ENCODE results near the gene PRICKLE4. TPM values are rescaled to one million over a fixed set of nuclear protein-coding genes. Genes with fewer than 3 reads are reported as not detected.

The PRICKLE4 gene
- total and polyA plus RNA-seq, 2 of the 8 experiments (the other 6 are each of a cell fraction or from before 2014, with no cell fraction given) = 0.32 to 1.4 TPM

DNA sequence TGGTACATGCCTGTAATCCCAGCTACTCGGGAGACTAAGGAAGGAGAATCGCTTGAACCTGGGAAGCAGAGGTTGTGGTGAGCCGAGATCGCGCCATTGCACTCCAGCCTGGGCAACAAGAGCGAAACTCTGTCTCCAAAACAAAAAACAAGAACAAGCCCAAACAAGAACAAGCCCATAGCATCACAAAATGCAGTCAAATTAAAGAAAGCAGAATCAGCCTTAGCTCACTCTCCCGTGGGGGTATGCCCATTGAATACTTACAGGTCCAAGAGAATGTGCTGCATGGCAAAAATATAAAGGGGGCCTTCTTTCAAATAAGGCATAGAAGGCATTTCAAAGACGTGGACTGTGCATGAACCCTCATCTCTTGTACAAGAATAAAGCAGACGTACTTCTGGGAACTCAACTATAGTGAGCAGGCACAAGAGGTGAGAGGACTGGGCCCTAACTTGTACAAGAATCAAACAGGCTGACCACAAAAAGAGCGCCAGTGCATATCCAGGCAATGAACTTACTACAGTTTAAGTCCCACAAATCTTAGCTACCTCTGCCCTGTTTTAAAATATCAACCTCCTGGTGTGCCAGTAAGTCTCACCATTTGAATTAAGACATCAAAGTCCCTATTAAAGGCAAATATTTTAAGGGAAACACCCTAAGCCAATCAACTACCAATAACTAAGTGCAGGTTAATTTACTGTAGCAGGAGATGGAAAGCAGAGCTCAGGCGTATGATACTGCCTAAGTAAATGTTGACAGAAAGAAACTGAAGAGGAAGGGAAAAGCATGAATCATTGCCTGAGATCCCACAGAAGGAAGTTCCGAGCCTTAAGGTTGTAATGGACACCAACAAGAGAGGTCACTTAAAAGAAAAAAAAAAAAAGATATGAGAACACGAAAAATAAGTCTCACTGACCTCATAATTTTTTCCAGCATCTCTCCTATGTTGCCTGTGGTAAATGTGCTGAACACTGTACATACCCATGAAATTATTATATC is 44.3 kb downstream of the PRICKLE4 start:
- no peak overlapping the region for H2BK12ac ChIP-seq (ENCODE audit: low read depth, low read length)
- no peak overlapping the region for H2AK5ac ChIP-seq (ENCODE audit: low read depth, low read length)
- H3K79me1 ChIP-seq (ENCODE audit: low read depth, low read length) = no peaks in the 10 kb centered on the region
- H3K4ac ChIP-seq (replicated peaks; ENCODE audit: insufficient read length, low read depth, low read length) = no peak overlapping the region
- no peaks in the 10 kb centered on the region for H4K20me1 ChIP-seq (replicated peaks in 1 of 2; ENCODE audit: control insufficient read depth in 1 of 2, insufficient read depth in 2 of 2, low read length in 2 of 2)
- no peak overlapping the region for H3K4me2 ChIP-seq (ENCODE audit: insufficient read depth in 1 of 2, low read depth in 2 of 2, low read length in 2 of 2)
- H3K27me3 ChIP-seq (replicated peaks in 1 of 4; ENCODE audit: control insufficient read depth in 3 of 4, extremely low read depth in 1 of 4, insufficient read depth in 3 of 4, low read length in 3 of 4) = no peaks in the 10 kb centered on the region
- no peaks in the 10 kb centered on the region for H3K79me2 ChIP-seq (ENCODE audit: control insufficient read depth in 1 of 2, insufficient read depth in 2 of 2, low read length in 2 of 2)
- H2AFZ ChIP-seq (ENCODE audit: low read length) = no peak overlapping the region
- H2BK15ac ChIP-seq (ENCODE audit: low read length) = no peak overlapping the region
- H2BK20ac ChIP-seq (ENCODE audit: low read length) = no peak overlapping the region
- CTCF ChIA-PET (ENCODE audit: partially characterized antibody) = interaction anchor here (0.7 to 1.8 kb wide), 4 partner anchors 10 to 96 kb away, joined by 3 to 4 read pairs (median 4); partner anchors contain the start of genes BYSL and MED20
- no peak overlapping the region for H3K18ac ChIP-seq (ENCODE audit: extremely low read depth, low read length)
- no peak overlapping the region for H3K27ac ChIP-seq (ENCODE audit: low read depth, low read length)
- H3K14ac ChIP-seq (ENCODE audit: insufficient read length) = no peak overlapping the region
- H3K23ac ChIP-seq (ENCODE audit: insufficient read length) = no peak overlapping the region
- DNase-seq (ENCODE audit: low read depth in 1 of 2, low spot score in 2 of 2) = no peak
- no peaks in the 10 kb centered on the region for H3K4me1 ChIP-seq (replicated peaks in 1 of 4; ENCODE audit: control insufficient read depth in 3 of 4, insufficient read depth in 4 of 4, low read length in 3 of 4)
- POLR2A ChIA-PET (ENCODE audit: partially characterized antibody) = no interaction called here
- FAIRE-seq = no peak
- H2BK120ac ChIP-seq (replicated peaks; ENCODE audit: low read depth, low read length) = no peak overlapping the region
- no peak overlapping the region for H3K4me3 ChIP-seq (ENCODE audit: extremely low read depth in 1 of 4, insufficient read depth in 2 of 4, low read depth in 3 of 4, low read length in 4 of 4)
- no peak overlapping the region for H4K91ac ChIP-seq (replicated peaks; ENCODE audit: insufficient read length, low read length)
- no peak overlapping the region for H3K56ac ChIP-seq (replicated peaks; ENCODE audit: insufficient read length, low read depth, low read length)
- H3K36me3 ChIP-seq (ENCODE audit: control insufficient read depth in 2 of 4, insufficient read depth in 4 of 4, low read length in 3 of 4) = no peaks in the 10 kb centered on the region
- no peak for TF ChIP-seq BACH1 (IDR thresholded peaks at IDR 0.05; ENCODE audit: low read length)
- no peak for TF ChIP-seq HDAC6 (IDR thresholded peaks at IDR 0.05; ENCODE audit: low read depth, low read length)
- TF ChIP-seq TAF1 (IDR thresholded peaks at IDR 0.05; ENCODE audit: low read depth, low read length) = no peak
- TF ChIP-seq NRF1 (IDR thresholded peaks at IDR 0.05; ENCODE audit: low read depth, low read length) = no peak
- no peak overlapping the region for H4K5ac ChIP-seq (ENCODE audit: insufficient read length, low read depth, low read length)
- no peak overlapping the region for H3K9ac ChIP-seq (replicated peaks in 1 of 4; ENCODE audit: extremely low read depth in 1 of 4, low read depth in 3 of 4, low read length in 3 of 4)
- no peak overlapping the region for H4K8ac ChIP-seq (ENCODE audit: extremely low read depth, insufficient read depth, low read length)
- 90% methylated on average over 13 of the region's 13 CpGs; no CpG with 5 or more reads in 1 of the 2 experiments for WGBS, 2 experiments (ENCODE audit: extremely low coverage in 1 of 2, insufficient coverage in 1 of 2, insufficient read length in 1 of 2, insufficient replicate concordance in 2 of 2, low coverage in 1 of 2, low lambda C conversion rate in 2 of 2, missing lambda C conversion rate in 1 of 2)
- H3K23me2 ChIP-seq (ENCODE audit: low read depth, low read length) = no peaks in the 10 kb centered on the region
- H3K9me3 ChIP-seq (ENCODE audit: insufficient read depth in 2 of 2, low read depth in 1 of 2, low read length in 1 of 2) = no peaks in the 10 kb centered on the region
- H2BK5ac ChIP-seq (ENCODE audit: low read depth, low read length) = no peak overlapping the region
